ENCODE results near the gene OR10AD1. TPM values are rescaled to one million over a fixed set of nuclear protein-coding genes. Genes with fewer than 3 reads are reported as not detected.

The OR10AD1 gene
- total RNA-seq, 5 donors from 2014 or later (not counting 1 experiment from before 2014, with no cell fraction given), result not detected

DNA sequence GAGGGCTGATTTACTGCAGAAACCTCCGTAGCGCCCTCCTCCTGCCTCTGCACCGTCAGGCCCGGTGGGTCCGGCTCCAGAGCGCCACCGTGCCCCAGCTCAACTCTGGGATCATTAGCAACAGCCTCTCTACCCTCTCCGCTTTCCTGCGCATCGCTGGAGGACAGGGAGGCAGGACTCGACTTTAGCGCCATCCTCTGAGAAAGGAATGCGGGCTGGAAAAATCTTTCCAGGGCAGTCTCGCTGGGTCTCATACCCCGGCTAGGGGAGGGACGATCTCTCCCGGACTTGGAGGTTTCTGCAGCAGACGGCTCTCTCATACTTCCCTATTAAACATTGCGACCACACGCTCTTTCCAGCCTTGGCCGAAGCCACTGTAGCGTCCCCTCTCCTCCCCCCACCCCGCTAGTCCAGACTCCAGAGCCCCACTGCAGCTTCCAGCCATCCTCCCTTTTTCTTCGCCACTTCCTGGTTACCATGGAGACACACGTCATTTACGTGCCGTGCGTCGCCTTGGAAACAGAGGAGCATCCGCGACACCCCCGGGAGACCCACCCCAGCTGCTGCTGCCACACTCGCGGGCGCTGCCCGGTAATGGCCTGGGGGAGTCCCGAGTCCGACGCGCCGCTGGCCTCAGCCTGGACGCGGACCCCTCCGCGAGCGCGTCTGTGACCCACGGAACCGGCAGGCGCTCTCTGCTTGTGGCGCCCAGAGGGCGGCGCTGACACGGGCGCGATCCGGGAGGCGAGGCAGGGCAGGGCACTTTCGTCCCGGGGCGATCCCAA is 19.8 kb downstream of the OR10AD1 start, which contains the start of gene CCDC184:
TSS of gene CCDC184 (plus strand) at position 554 of the 785 bp plus-strand sequence. CDS start 479 bp downstream, outside the sequence.
- peaks cover 15 to 16% (median 15%) of the 10 kb centered on the region in 3 donors for H3K4me1 Mint-ChIP-seq
- WGBS (ENCODE audit: insufficient coverage), result under 1% methylated on average over 53 of the region's 61 CpGs
- peak; percentile 59 to 89 (median 68) for DNase-seq
- peak within 1 kb of the TSS; percentile 92 to 93 (median 93) for H3K4me3 Mint-ChIP-seq
- peak within 1 kb of the TSS; percentile 65 to 84 for H3K27ac Mint-ChIP-seq
- peak within 1 kb of the TSS; percentile 85 to 91 for H3K4me3 ChIP-seq (ENCODE audit: control insufficient read depth in 1 of 2, extremely low read depth in 1 of 2, low read length in 1 of 2)
- peaks cover 21 to 32% of the 10 kb centered on the region in 2 experiments for H3K27me3 ChIP-seq (replicated peaks in 1 of 2; ENCODE audit: control insufficient read depth in 2 of 2, extremely low read depth in 1 of 2, insufficient read depth in 2 of 2, low read length in 1 of 2)
- no peaks in the 10 kb centered on the region for H3K9me3 ChIP-seq
- H3K9me3 Mint-ChIP-seq, result no peaks in the 10 kb centered on the region
- peak; percentile 84 to 86 (median 86) for ATAC-seq (replicated peaks in 1 of 4)
- H3K36me3 Mint-ChIP-seq, result no peaks in the 10 kb centered on the region
- H3K27ac ChIP-seq (ENCODE audit: low read length), result peak within 1 kb of the TSS; percentile 70
- POLR2A ChIA-PET, result interaction anchor here (0.6 to 1.0 kb wide), 5 partner anchors 9 to 1811 kb away, joined by 3 to 13 read pairs (median 3); partner anchors contain the start of gene SENP1 (in 1 of the 2)
- H3K27me3 Mint-ChIP-seq, result peaks cover 28 to 35% of the 10 kb centered on the region in 2 donors
- peaks cover 5 to 21% of the 10 kb centered on the region in 2 experiments for H3K4me1 ChIP-seq (ENCODE audit: control insufficient read depth in 1 of 2, extremely low read depth in 1 of 2, insufficient read depth in 2 of 2, low read length in 2 of 2)
- no peaks in the 10 kb centered on the region for H3K36me3 ChIP-seq (ENCODE audit: control insufficient read depth in 2 of 2, extremely low read depth in 1 of 2, insufficient read depth in 1 of 2, low read length in 1 of 2)
- CTCF ChIA-PET, result interaction anchor here (0.5 to 1.5 kb wide), 17 partner anchors 11 to 971 kb away, joined by 3 to 13 read pairs (median 3); partner anchors contain the start of gene ASB8 (in 1 of the 2)

DNA sequence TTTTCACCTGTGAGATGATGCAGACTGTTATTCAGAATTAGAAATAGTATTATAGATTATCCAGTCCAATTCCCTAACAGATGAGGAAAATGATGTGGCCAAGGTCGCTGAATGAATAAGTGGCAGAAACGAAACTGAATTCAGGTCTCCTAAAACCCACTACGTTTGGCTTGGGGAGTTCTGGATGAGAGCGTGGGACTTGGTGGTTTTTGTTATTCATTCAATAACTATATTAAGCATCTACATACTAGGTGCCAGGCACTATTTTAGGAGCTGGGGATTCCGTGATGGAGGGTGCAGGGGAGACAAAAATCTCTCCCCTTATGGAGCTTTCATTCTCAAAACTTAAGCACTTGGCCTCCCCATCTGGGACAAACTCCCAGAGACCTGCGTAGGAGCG is 20.5 kb downstream of the OR10AD1 start:
- POLR2A ChIA-PET, result interaction anchor here (0.6 to 1.0 kb wide), 4 partner anchors 8 to 77 kb away, joined by 3 to 13 read pairs (median 3); partner anchors contain the start of gene SENP1 (in 1 of the 2)
- Mint-ChIP-seq H3K4me3 (peak overlapping the region; percentile 92 to 93 (median 93)), H3K36me3 (no peaks in the 10 kb centered on the region), H3K4me1 (peaks cover 15 to 16% (median 15%) of the 10 kb centered on the region in 3 donors), H3K27me3 (peaks cover 28 to 37% of the 10 kb centered on the region in 2 donors), H3K27ac (peak overlapping the region in 1 of 2 donors; percentile 84), H3K9me3 (no peaks in the 10 kb centered on the region)
- no peaks in the 10 kb centered on the region for H3K9me3 ChIP-seq
- H3K4me1 ChIP-seq (ENCODE audit: control insufficient read depth in 1 of 2, extremely low read depth in 1 of 2, insufficient read depth in 2 of 2, low read length in 2 of 2), result peaks cover 5 to 21% of the 10 kb centered on the region in 2 experiments
- peaks cover 21 to 32% of the 10 kb centered on the region in 2 experiments for H3K27me3 ChIP-seq (replicated peaks in 1 of 2; ENCODE audit: control insufficient read depth in 2 of 2, extremely low read depth in 1 of 2, insufficient read depth in 2 of 2, low read length in 1 of 2)
- no peaks in the 10 kb centered on the region for H3K36me3 ChIP-seq (ENCODE audit: control insufficient read depth in 2 of 2, extremely low read depth in 1 of 2, insufficient read depth in 1 of 2, low read length in 1 of 2)
- peak overlapping the region; percentile 85 to 91 for H3K4me3 ChIP-seq (ENCODE audit: control insufficient read depth in 1 of 2, extremely low read depth in 1 of 2, low read length in 1 of 2)
- DNase-seq (peak in 1 of 35 experiments; percentile 31), ATAC-seq (replicated peaks in 1 of 4) (no peak)
- WGBS (ENCODE audit: insufficient coverage), result 0% methylated on average over 1 of the region's 7 CpGs
- CTCF ChIA-PET, result interaction anchor here (0.5 to 1.5 kb wide), 13 partner anchors 11 to 970 kb away, joined by 3 to 13 read pairs (median 3); partner anchors contain the start of gene ASB8 (in 1 of the 2)
- H3K27ac ChIP-seq (ENCODE audit: low read length), result peak overlapping the region; percentile 70

DNA sequence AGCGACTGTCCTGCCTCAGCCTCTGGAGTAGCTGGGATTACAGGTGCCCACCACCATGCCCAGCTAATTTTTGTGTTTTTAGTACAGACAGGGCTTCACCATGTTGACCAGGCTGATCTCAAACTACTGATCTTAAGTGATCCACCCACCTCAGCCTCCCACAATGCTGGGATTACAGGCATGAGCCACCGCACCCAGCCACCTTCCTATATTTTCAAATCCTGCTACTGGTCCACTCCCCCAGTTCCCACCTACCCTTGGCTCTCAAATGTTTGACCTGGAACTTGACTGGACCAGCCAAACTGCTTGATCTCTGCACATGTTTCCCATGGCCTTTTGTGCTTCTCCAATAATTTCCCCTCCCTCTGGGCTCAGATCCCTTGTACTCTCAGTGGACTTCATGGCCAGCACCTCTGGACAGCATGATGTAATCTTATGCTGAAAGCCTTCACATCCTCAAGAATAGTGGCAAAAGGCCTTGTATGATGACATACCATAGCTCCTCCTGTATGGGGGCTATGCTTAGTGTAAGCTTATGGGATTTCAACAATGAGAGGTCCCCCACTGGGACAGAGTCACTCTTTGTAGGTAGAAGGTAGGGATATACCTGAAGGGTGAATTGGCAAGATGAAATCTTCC is 22.1 kb downstream of the OR10AD1 start:
- Mint-ChIP-seq H3K27ac (no peak overlapping the region), H3K9me3 (no peaks in the 10 kb centered on the region), H3K36me3 (no peaks in the 10 kb centered on the region), H3K4me3 (no peak overlapping the region), H3K4me1 (peaks cover 17 to 19% (median 18%) of the 10 kb centered on the region in 3 donors), H3K27me3 (peaks cover 37 to 40% of the 10 kb centered on the region in 2 donors)
- no peak overlapping the region for H3K27ac ChIP-seq (ENCODE audit: low read length)
- no peak overlapping the region for H3K4me3 ChIP-seq (ENCODE audit: control insufficient read depth in 1 of 2, extremely low read depth in 1 of 2, low read length in 1 of 2)
- ChIA-PET POLR2A (no interaction called here), CTCF (interaction anchor here in 1 of 2 donors (0.7 kb wide), 1 partner anchor 8 kb away, joined by 4 read pairs; no protein-coding TSS in a partner anchor)
- H3K9me3 ChIP-seq, result no peaks in the 10 kb centered on the region
- WGBS (ENCODE audit: insufficient coverage), result 73% methylated on average over 1 of the region's 2 CpGs
- peaks cover 21 to 32% of the 10 kb centered on the region in 2 experiments for H3K27me3 ChIP-seq (replicated peaks in 1 of 2; ENCODE audit: control insufficient read depth in 2 of 2, extremely low read depth in 1 of 2, insufficient read depth in 2 of 2, low read length in 1 of 2)
- H3K4me1 ChIP-seq (ENCODE audit: control insufficient read depth in 1 of 2, extremely low read depth in 1 of 2, insufficient read depth in 2 of 2, low read length in 2 of 2), result peaks cover 5 to 21% of the 10 kb centered on the region in 2 experiments
- DNase-seq (no peak), ATAC-seq (replicated peaks in 1 of 4) (no peak)
- H3K36me3 ChIP-seq (ENCODE audit: control insufficient read depth in 2 of 2, extremely low read depth in 1 of 2, insufficient read depth in 1 of 2, low read length in 1 of 2), result no peaks in the 10 kb centered on the region

DNA sequence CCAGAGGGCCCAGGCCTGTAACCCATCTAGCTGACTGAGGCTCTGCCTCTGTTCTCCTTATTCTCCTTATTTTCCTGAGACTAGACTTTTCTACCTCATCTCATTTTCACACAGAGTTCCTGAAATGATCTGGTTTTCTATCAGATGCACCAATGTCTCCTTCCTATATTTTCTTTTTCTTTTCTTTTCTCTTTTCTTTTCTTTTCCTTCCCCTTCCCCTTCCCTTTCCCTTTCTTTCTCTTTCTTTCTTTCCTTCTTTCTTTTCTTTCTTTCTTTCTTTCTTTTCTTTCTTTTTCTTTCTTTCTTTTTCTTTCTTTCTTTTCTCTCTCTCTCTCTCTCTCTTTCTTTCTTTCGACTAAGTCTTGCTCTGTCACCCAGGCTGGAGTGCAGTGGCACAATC is 22.7 kb downstream of the OR10AD1 start:
- Histone ChIP-seq H3K4me1 (ENCODE audit: control insufficient read depth in 1 of 2, extremely low read depth in 1 of 2, insufficient read depth in 2 of 2, low read length in 2 of 2) (peaks cover 5 to 21% of the 10 kb centered on the region in 2 experiments), H3K27ac (ENCODE audit: low read length) (no peak overlapping the region), H3K36me3 (ENCODE audit: control insufficient read depth in 2 of 2, extremely low read depth in 1 of 2, insufficient read depth in 1 of 2, low read length in 1 of 2) (no peaks in the 10 kb centered on the region), H3K9me3 (no peaks in the 10 kb centered on the region), H3K27me3 (replicated peaks in 1 of 2; ENCODE audit: control insufficient read depth in 2 of 2, extremely low read depth in 1 of 2, insufficient read depth in 2 of 2, low read length in 1 of 2) (peaks cover 21 to 28% of the 10 kb centered on the region in 2 experiments), H3K4me3 (ENCODE audit: control insufficient read depth in 1 of 2, extremely low read depth in 1 of 2, low read length in 1 of 2) (no peak overlapping the region)
- Mint-ChIP-seq H3K27ac (no peak overlapping the region), H3K4me3 (no peak overlapping the region), H3K36me3 (no peaks in the 10 kb centered on the region), H3K4me1 (peaks cover 22 to 24% (median 23%) of the 10 kb centered on the region in 3 donors), H3K27me3 (peaks cover 32 to 34% of the 10 kb centered on the region in 2 donors), H3K9me3 (no peaks in the 10 kb centered on the region)
- ChIA-PET CTCF (interaction anchor here in 1 of 2 donors (0.6 to 0.7 kb wide), 2 partner anchors 8 to 96 kb away, joined by 3 to 4 read pairs; no protein-coding TSS in a partner anchor), POLR2A (no interaction called here)
- no peak for ATAC-seq (replicated peaks in 1 of 4)
- no CpG with 5 or more reads among the region's 1 CpG for WGBS (ENCODE audit: insufficient coverage)
- DNase-seq, result no peak

DNA sequence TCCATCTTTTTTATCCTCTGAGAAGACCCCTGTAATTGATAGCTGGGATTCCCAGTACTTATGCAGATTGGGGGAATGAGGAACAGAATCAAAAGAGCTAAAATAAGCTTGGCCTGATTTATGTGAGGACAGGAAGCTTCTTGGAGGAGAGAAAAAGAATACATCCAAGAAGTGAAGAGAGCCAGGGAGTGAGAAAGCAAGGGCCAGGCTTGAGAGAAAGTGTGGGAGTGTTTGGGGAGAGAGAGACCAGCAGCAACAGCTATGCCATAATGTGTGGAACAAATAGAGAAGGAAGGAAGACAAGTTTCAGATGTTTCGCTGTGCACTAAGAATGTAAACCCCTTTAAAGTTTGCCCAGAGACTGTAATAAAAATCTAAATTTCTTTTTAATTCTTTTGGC is 23.6 kb downstream of the OR10AD1 start:
- Mint-ChIP-seq H3K4me1 (peaks cover 20 to 25% (median 22%) of the 10 kb centered on the region in 3 donors), H3K4me3 (no peak overlapping the region), H3K36me3 (no peaks in the 10 kb centered on the region), H3K9me3 (no peaks in the 10 kb centered on the region), H3K27ac (no peak overlapping the region), H3K27me3 (peaks cover 26 to 32% of the 10 kb centered on the region in 2 donors)
- CTCF ChIA-PET, result interaction anchor here (0.5 to 1.0 kb wide), 3 partner anchors 10 to 458 kb away, joined by 3 to 5 read pairs (median 4); no protein-coding TSS in a partner anchor
- Histone ChIP-seq H3K9me3 (no peaks in the 10 kb centered on the region), H3K27ac (ENCODE audit: low read length) (no peak overlapping the region), H3K36me3 (ENCODE audit: control insufficient read depth in 2 of 2, extremely low read depth in 1 of 2, insufficient read depth in 1 of 2, low read length in 1 of 2) (no peaks in the 10 kb centered on the region), H3K27me3 (replicated peaks in 1 of 2; ENCODE audit: control insufficient read depth in 2 of 2, extremely low read depth in 1 of 2, insufficient read depth in 2 of 2, low read length in 1 of 2) (peaks cover 14 to 19% of the 10 kb centered on the region in 2 experiments), H3K4me1 (ENCODE audit: control insufficient read depth in 1 of 2, extremely low read depth in 1 of 2, insufficient read depth in 2 of 2, low read length in 2 of 2) (peaks cover 5 to 18% of the 10 kb centered on the region in 2 experiments), H3K4me3 (ENCODE audit: control insufficient read depth in 1 of 2, extremely low read depth in 1 of 2, low read length in 1 of 2) (no peak overlapping the region)
- no peak for DNase-seq
- POLR2A ChIA-PET, result interaction anchor here in 1 of 2 donors (0.7 kb wide), 1 partner anchor 19 kb away, joined by 3 read pairs; no protein-coding TSS in a partner anchor
- ATAC-seq (replicated peaks in 1 of 4), result no peak
- no CpG with 5 or more reads among the region's 1 CpG for WGBS (ENCODE audit: insufficient coverage)
